ENCODE data around the gene SAMD4A. TPM values are rescaled to one million over a fixed set of nuclear protein-coding genes. Genes with fewer than 3 reads are reported as not detected.
A peak's percentile ranks its signal among the peaks of the same experiment; 100 is the strongest.

The SAMD4A gene
- total RNA-seq, 1 experiment from 2014 or later = 18.3 TPM

GRCh38 chr14:54654605-54655004 lies 87.7 kb downstream of the SAMD4A start:
- Histone ChIP-seq H3K9me2 (ENCODE audit: insufficient read depth) (no peaks in the 10 kb centered on the region), H3K4me3 (peak overlapping the region; percentile 10; the same call in 1 of the 2 replicates), H2AFZ (no peak overlapping the region), H4K20me1 (ENCODE audit: insufficient read depth) (no peaks in the 10 kb centered on the region), H3K27ac (peak overlapping the region; percentile 88), H3K9me3 (ENCODE audit: insufficient read depth, low read depth) (no peaks in the 10 kb centered on the region), H3K4me1 (replicated peaks; ENCODE audit: insufficient read depth) (peaks cover 83% of the 10 kb centered on the region), H3K27me3 (ENCODE audit: insufficient read depth, low read depth) (no peaks in the 10 kb centered on the region), H3K36me3 (ENCODE audit: low read depth) (no peaks in the 10 kb centered on the region), H3K79me2 (ENCODE audit: low read depth) (peaks cover 63% of the 10 kb centered on the region), H3F3A (ENCODE audit: insufficient read depth, low read depth) (peaks cover 63% of the 10 kb centered on the region), H3K4me2 (peak overlapping the region; percentile 71)
- no TSS peak for BruUV-seq (replicated peaks)
- TF ChIP-seq EZH2 (IDR thresholded peaks at IDR 0.05; ENCODE audit: low read depth) (no peak), CTCF (conservative IDR thresholded peaks at IDR 0.05) (no peak)
- ChIA-PET POLR2A (ENCODE audit: unreplicated experiment) (interaction anchor here (0.7 to 1.3 kb wide), 4 partner anchors 23 to 266 kb away, joined by 3 to 14 read pairs (median 8); no protein-coding TSS in a partner anchor), CTCF (interaction anchor here (0.9 to 1.5 kb wide), 4 partner anchors 30 to 118 kb away, joined by 3 to 7 read pairs (median 5); partner anchors contain the start of gene SAMD4A)
- intact Hi-C loops (cut with micrococcal nuclease; ENCODE audit: unreplicated experiment) = loop anchor here (1.0 to 10.0 kb wide), 2 partner anchors 119 to 170 kb away; partner anchors contain the start of gene GMFB
- no peak for DNase-seq

GRCh38 chr14:54658836-54659235 lies 91.9 kb downstream of the SAMD4A start:
- TF ChIP-seq EZH2 (IDR thresholded peaks at IDR 0.05; ENCODE audit: low read depth) = no peak
- no peak for TF ChIP-seq CTCF (conservative IDR thresholded peaks at IDR 0.05)
- no peaks in the 10 kb centered on the region for H3K27me3 ChIP-seq (ENCODE audit: insufficient read depth, low read depth)
- peak overlapping the region; percentile 89 for H3K27ac ChIP-seq
- H3F3A ChIP-seq (ENCODE audit: insufficient read depth, low read depth) = peaks cover 41% of the 10 kb centered on the region
- no peak for DNase-seq
- no TSS peak for BruUV-seq (replicated peaks)
- H3K4me2 ChIP-seq = peak overlapping the region; percentile 72
- H3K4me3 ChIP-seq = no peak overlapping the region; the same call in 1 of the 2 replicates
- H3K4me1 ChIP-seq (replicated peaks; ENCODE audit: insufficient read depth) = peaks cover 57% of the 10 kb centered on the region
- H2AFZ ChIP-seq = no peak overlapping the region
- no peaks in the 10 kb centered on the region for H4K20me1 ChIP-seq (ENCODE audit: insufficient read depth)
- no peaks in the 10 kb centered on the region for H3K36me3 ChIP-seq (ENCODE audit: low read depth)
- no peaks in the 10 kb centered on the region for H3K9me2 ChIP-seq (ENCODE audit: insufficient read depth)
- peaks cover 57% of the 10 kb centered on the region for H3K79me2 ChIP-seq (ENCODE audit: low read depth)
- no peaks in the 10 kb centered on the region for H3K9me3 ChIP-seq (ENCODE audit: insufficient read depth, low read depth)
- intact Hi-C loops (cut with micrococcal nuclease; ENCODE audit: unreplicated experiment) = loop anchor here (10.0 kb wide), 1 partner anchor 174 kb away; the partner anchor contains the start of gene GMFB
- POLR2A ChIA-PET (ENCODE audit: unreplicated experiment) = no interaction called here
- CTCF ChIA-PET = no interaction called here

GRCh38 chr14:54659365-54659764 lies 92.4 kb downstream of the SAMD4A start:
- no TSS peak for BruUV-seq (replicated peaks)
- Histone ChIP-seq H3K9me2 (ENCODE audit: insufficient read depth) (no peaks in the 10 kb centered on the region), H3F3A (ENCODE audit: insufficient read depth, low read depth) (peaks cover 35% of the 10 kb centered on the region), H3K36me3 (ENCODE audit: low read depth) (no peaks in the 10 kb centered on the region), H3K27ac (peak overlapping the region; percentile 89), H3K27me3 (ENCODE audit: insufficient read depth, low read depth) (no peaks in the 10 kb centered on the region), H3K9me3 (ENCODE audit: insufficient read depth, low read depth) (no peaks in the 10 kb centered on the region), H2AFZ (no peak overlapping the region), H3K79me2 (ENCODE audit: low read depth) (peaks cover 56% of the 10 kb centered on the region), H3K4me3 (no peak overlapping the region; the same call in 1 of the 2 replicates), H3K4me1 (replicated peaks; ENCODE audit: insufficient read depth) (peaks cover 52% of the 10 kb centered on the region), H4K20me1 (ENCODE audit: insufficient read depth) (no peaks in the 10 kb centered on the region), H3K4me2 (peak overlapping the region; percentile 72)
- ChIA-PET CTCF (no interaction called here), POLR2A (ENCODE audit: unreplicated experiment) (no interaction called here)
- intact Hi-C loops (cut with micrococcal nuclease; ENCODE audit: unreplicated experiment) = loop anchor here (10.0 kb wide), 1 partner anchor 175 kb away; the partner anchor contains the start of gene GMFB
- DNase-seq = peak; percentile 29 to 96
- no peak for TF ChIP-seq EZH2 (IDR thresholded peaks at IDR 0.05; ENCODE audit: low read depth)
- no peak for TF ChIP-seq CTCF (conservative IDR thresholded peaks at IDR 0.05)

Measured in PC-9 (cell line).